HG02870 (cell line): ENCODE measurements around the gene DIAPH1.

Experiments
- ATAC-seq: cut with Tn5 transposase; IDR thresholded peaks from one replicate; pipeline ENCODE4 v1.9.1; 2021; ENCODE audit warnings: mild to moderate bottlenecking, moderate library complexity; ENCODE audit not compliant: unreplicated experiment

The DIAPH1 gene

GRCh38 chr5:141485321-141486055 is 133.3 kb downstream of the DIAPH1 start:
- ATAC-seq, result no peak

DNA sequence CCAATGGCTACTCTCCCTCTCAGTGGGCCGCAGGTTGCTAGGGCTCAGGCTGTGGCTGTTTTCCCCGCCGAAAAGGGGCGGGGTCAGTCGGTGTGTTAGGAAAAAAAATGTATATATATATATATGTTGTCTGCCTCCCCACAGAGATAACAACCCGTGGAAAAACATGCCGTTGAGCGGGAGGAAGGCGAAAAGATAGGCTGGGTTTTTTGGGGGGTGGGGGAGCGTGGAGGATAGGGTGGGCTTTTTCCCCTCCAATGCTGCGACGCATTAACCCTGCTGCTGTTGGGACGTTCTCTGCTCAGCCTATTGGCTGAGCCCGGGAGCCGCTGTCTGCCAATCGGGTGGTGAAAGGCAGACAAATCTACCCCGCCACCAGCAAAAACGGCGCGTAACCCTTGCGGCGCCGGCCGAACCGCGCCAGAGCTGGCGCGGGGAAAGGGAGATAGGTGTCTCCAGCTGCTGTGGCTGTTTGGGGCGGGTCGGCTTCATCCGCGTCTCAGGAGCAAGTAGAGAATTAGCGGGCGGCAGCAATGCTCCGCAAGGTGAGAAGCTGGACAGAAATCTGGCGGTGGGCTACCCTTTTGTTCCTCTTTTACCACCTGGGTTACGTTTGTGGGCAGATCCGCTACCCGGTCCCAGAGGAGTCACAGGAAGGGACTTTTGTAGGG is 134.0 kb downstream of the DIAPH1 start, which contains the start of gene PCDHGC4:
TSS of gene PCDHGC4 (plus strand) at position 390 of the 671 bp plus-strand sequence. CDS start at position 534, 144 bp downstream.
- ATAC-seq, result peak; percentile 46

DNA sequence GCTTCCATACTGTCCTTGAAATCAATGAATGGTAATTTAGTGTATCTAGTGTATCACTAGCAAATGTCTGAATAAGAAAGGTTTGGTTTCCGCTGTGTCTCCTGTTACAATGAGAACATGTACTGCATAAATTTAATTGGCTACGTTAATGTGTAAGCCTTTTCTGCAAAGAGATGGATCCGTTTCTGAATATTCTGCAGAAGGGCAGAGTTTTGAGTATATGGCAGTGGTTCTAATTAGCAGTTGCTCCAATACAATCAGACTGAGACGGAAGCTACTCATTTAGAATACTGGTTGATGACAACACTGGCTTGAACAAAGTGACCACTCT is 134.5 kb downstream of the DIAPH1 start:
- ATAC-seq, result no peak

GRCh38 chr5:141483902-141484301 is 134.9 kb downstream of the DIAPH1 start:
- no peak for ATAC-seq

- no peak for ATAC-seq
Observed at GRCh38 chr5:141479776-141480175, 139.0 kb downstream of the DIAPH1 start.

GRCh38 chr5:141478321-141478945 is 140.4 kb downstream of the DIAPH1 start:
- no peak for ATAC-seq

DNA sequence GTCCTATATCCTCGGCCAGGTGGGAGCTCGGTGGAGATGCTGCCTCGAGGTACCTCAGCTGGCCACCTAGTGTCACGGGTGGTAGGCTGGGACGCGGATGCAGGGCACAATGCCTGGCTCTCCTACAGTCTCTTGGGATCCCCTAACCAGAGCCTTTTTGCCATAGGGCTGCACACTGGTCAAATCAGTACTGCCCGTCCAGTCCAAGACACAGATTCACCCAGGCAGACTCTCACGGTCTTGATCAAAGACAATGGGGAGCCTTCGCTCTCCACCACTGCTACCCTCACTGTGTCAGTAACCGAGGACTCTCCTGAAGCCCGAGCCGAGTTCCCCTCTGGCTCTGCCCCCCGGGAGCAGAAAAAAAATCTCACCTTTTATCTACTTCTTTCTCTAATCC is 141.0 kb downstream of the DIAPH1 start:
- ATAC-seq, result no peak

GRCh38 chr5:141477044-141477575 is 141.7 kb downstream of the DIAPH1 start:
- ATAC-seq, result no peak

DNA sequence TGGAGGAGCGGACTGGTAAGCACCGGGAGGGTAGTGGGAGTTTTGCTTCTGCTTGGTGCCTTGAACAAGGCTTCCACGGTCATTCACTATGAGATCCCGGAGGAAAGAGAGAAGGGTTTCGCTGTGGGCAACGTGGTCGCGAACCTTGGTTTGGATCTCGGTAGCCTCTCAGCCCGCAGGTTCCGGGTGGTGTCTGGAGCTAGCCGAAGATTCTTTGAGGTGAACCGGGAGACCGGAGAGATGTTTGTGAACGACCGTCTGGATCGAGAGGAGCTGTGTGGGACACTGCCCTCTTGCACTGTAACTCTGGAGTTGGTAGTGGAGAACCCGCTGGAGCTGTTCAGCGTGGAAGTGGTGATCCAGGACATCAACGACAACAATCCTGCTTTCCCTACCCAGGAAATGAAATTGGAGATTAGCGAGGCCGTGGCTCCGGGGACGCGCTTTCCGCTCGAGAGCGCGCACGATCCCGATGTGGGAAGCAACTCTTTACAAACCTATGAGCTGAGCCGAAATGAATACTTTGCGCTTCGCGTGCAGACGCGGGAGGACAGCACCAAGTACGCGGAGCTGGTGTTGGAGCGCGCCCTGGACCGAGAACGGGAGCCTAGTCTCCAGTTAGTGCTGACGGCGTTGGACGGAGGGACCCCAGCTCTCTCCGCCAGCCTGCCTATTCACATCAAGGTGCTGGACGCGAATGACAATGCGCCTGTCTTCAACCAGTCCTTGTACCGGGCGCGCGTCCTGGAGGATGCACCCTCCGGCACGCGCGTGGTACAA is 142.5 kb downstream of the DIAPH1 start:
- ATAC-seq, result peak; percentile 30

DNA sequence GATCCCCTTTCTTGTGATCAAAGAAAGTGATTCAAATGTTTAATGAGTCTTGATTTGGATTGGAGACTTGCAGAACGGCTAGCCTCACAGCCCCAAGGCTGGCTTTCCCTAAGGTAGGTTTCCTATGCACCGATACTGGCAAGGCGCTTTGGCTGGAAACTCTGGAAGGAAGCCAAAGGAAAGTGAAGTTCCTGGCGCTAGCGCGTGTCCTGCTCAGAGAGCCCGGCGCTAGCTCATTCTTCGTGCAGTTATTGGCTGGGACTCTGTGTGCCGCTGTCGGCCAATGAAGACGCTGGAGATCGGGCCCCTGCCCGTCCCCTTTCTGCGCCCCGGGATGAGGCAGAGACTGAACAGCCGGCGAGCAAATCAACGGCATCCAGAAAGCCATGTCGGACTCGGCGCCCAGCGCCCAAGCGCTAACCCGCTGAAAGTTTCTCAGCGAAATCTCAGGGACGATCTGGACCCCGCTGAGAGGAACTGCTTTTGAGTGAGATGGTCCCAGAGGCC is 143.1 kb downstream of the DIAPH1 start, which contains the start of gene PCDHGC3:
TSS of gene PCDHGC3 (plus strand) at position 342 of the 507 bp plus-strand sequence. CDS start at position 493, 151 bp downstream.
- peak; percentile 98 for ATAC-seq

DNA sequence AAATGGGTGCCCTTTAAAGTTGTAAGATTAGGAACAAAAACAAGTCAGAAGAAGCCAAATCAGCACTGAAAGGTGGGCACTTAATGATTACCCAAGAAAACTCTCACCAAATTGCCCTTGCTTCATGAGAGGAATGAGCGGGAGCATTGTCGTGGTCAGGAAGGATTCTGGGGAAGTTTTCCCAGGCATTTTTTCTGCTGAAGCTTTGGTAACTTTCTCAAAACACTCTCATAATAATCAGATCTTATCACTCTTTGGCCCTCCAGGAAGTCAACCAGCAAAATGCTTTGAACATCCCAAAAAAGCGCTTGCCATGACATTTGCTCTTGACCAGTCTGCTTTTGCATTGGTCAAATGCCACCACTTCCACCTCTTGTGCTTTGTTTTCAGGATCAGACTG is 153.4 kb downstream of the DIAPH1 start:
- no peak for ATAC-seq
